HG03565 (cell line): Measurements from ENCODE around the gene CRAT.
A peak's percentile ranks its signal among the peaks of the same experiment; 100 is the strongest.
"Not testable (repeated sequence)": the region's sequence is repeated elsewhere in the genome, so short reads cannot be mapped to it uniquely, and the experiment has no call there.

Experiments used
- ATAC-seq: cut with Tn5 transposase; IDR thresholded peaks from one replicate; pipeline ENCODE4 v1.9.1; 2021; ENCODE audit warnings: mild to moderate bottlenecking, moderate library complexity; ENCODE audit not compliant: unreplicated experiment

CRAT gene

GRCh38 chr9:129138476-129139232, 28.1 kb upstream of the CRAT start:
- no peak for ATAC-seq

- no peak for ATAC-seq
These were observed 27.5 kb upstream of the CRAT start for GRCh38 chr9:129138144-129138462.

GRCh38 chr9:129137292-129138143, 26.9 kb upstream of the CRAT start:
- no peak for ATAC-seq

GRCh38 chr9:129136446-129137035, 25.9 kb upstream of the CRAT start:
- ATAC-seq, result no peak

- no peak for ATAC-seq
These were observed 24.9 kb upstream of the CRAT start for GRCh38 chr9:129135476-129135875.

- no peak for ATAC-seq
These were observed 22.5 kb upstream of the CRAT start for GRCh38 chr9:129133082-129133481.

- peak; percentile 60 for ATAC-seq
These were observed 20.9 kb upstream of the CRAT start for GRCh38 chr9:129131300-129132145.

GRCh38 chr9:129130791-129131190, 20.2 kb upstream of the CRAT start:
- ATAC-seq, result no peak

GRCh38 chr9:129130271-129130670, 19.7 kb upstream of the CRAT start:
- ATAC-seq, result not testable (repeated sequence)

GRCh38 chr9:129128689-129129088, 18.1 kb upstream of the CRAT start:
- no peak for ATAC-seq

- no peak for ATAC-seq
These were observed 16.4 kb upstream of the CRAT start for GRCh38 chr9:129126749-129127618.

- ATAC-seq, result no peak
These were observed 14.9 kb upstream of the CRAT start for GRCh38 chr9:129125478-129125877.

GRCh38 chr9:129124506-129125069, 14.0 kb upstream of the CRAT start:
- ATAC-seq, result no peak

- ATAC-seq, result not testable (repeated sequence)
These were observed 12.4 kb upstream of the CRAT start for GRCh38 chr9:129122976-129123375.

GRCh38 chr9:129122133-129122532, 11.5 kb upstream of the CRAT start:
- no peak for ATAC-seq

- no peak for ATAC-seq
These were observed 10.9 kb upstream of the CRAT start for GRCh38 chr9:129121483-129121882.

- ATAC-seq, result no peak
These were observed 8.2 kb upstream of the CRAT start for GRCh38 chr9:129118799-129119198.

GRCh38 chr9:129113645-129114304, 3.2 kb upstream of the CRAT start:
- no peak for ATAC-seq

- ATAC-seq, result not testable (repeated sequence)
These were observed 1.9 kb upstream of the CRAT start for GRCh38 chr9:129112526-129112925.
